EL (cell line): ENCODE measurements around the gene ZNF606.
A peak's percentile ranks its signal among the peaks of the same experiment; 100 is the strongest.
"Not testable (repeated sequence)": the region's sequence is repeated elsewhere in the genome, so short reads cannot be mapped to it uniquely, and the experiment has no call there.

Source experiments
- DNase-seq: peaks from one replicate; pipeline ENCODE4 v3.0.0-alpha.2; 2016

ZNF606 gene

DNA sequence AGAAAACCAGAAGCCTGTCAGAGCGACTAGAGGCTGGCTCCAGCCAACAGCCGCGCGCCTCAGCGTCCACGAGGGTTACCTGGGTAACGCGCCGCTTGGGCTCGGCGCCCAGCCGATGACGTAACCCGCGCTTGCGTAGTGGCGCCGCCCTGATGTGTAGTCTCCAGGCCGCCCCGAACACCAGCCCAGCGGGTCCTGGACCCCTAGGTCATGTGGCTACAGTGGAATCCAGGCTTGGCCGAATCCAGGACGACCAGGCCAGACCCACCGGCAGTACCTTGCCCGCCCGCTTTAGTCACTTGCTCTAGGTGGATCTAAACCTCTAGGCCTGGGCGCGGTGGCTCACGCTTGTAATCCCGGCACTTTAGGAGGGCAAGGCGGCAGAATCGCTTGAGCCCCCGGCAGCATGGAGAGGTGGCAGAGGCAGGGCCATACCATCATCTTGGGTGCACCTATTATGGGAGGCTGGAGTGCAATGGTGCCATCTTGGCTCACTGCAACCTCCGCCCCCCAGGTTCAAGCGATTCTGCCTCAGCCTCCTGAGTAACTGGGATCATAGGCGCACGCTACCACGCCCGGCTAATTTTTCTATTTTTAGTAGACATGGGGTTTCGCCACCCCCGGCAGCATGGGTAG, 7.2 kb upstream of the ZNF606 start:
- DNase-seq, result peak; percentile 80

DNA sequence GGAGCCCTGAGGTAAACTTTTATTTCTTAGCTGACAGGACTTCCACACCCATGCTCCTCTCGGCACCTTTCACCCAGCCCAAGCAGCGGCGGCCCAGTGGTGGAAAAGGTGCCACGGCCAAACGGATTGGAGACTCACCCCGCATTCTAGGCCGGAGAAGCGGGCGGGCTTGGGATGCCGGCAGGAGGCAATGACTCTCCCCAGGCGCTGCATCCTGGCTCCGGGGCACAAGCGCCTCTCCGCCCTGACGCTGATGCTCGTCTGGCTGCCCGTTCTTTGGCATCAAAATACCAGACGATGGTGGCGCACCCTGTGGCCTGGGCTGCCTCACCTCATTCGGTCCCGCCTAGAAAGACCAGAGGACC, 6.7 kb upstream of the ZNF606 start:
- DNase-seq, result no peak

- not testable (repeated sequence) for DNase-seq
These were observed 6.3 kb upstream of the ZNF606 start for GRCh38 chr19:58008877-58009276.

DNA sequence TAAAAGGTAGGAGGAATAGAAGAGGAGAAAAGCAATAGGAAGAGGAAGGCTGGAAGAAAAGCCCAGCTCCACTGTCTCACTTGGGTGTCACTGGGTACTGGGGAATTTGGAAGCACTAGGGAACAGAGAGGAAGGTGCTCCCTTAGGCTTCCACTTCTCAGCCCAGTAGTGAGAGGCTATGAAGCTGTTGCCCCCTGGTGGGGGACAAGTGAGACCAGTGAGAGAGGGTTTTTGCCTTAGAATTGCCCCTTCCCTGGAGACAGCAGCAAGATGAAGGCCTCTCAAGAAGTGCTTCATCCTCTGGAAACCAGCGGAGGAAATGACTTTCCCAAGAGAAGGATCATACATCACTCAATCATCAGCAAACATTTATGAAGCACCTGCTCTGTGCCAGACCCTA, 4.7 kb upstream of the ZNF606 start:
- DNase-seq, result no peak

- peak; percentile 45 for DNase-seq
These were observed 681 bp upstream of the ZNF606 start for GRCh38 chr19:58003174-58003828.

DNA sequence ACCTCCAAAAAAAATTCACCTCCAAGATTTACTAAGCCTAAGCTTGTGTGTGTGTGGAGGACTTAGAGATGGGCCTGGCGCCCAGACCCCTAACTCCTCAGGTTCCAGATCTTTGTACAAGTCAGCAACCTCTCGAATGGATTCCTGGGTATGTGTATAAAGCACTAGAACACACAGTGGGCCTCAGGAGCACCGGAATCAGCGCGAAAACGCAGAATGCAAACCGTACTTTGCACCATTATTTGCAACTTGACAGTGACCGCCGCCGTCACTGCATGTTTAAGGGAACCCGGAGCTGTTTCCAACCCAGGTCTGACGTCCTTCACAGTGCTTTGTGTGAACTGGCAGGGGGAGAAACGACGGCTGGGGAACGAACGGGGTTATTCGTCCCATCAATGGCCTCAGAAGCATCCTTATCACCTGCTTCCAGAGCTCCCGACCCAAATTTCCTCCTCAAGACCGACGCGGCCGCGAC, 688 bp downstream of the ZNF606 start:
- DNase-seq, result no peak

DNA sequence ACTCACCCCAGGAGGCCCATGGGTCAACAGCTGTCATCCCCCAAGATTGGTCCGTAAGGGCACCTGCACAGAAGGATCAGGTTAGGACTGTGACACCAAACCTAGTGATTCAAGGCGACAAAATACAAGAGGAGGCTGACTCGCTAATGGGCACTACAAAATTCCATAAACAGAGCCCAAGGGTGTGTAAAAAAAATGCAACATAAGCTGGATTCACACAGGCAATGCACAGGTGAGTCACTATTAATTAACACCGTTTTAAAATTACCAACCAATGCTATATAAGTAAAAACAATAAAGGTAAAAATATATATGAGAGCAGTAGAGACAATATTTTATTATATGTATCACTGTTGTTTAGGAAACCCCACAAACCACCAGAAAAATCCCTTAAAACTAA, 1.9 kb downstream of the ZNF606 start:
- no peak for DNase-seq

DNA sequence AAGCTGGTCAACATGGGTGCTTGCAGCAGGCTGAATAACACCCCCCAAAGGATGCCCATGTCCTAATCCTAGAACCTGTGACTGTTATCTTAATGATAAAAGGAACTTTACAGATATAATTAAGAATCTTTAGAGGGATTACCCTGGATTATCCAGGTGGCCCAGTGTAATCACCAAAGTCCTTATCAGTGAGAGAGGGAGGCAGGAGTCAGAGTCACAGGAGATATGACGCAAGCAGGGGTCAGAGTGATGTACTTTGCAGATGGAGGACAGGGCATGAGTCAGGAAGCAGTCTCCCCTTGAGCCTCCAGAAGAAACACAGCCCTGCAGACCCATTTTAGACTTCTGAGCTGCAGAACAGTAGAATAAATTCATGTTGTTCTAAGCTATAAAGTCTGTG, 9.8 kb downstream of the ZNF606 start:
- no peak for DNase-seq

DNA sequence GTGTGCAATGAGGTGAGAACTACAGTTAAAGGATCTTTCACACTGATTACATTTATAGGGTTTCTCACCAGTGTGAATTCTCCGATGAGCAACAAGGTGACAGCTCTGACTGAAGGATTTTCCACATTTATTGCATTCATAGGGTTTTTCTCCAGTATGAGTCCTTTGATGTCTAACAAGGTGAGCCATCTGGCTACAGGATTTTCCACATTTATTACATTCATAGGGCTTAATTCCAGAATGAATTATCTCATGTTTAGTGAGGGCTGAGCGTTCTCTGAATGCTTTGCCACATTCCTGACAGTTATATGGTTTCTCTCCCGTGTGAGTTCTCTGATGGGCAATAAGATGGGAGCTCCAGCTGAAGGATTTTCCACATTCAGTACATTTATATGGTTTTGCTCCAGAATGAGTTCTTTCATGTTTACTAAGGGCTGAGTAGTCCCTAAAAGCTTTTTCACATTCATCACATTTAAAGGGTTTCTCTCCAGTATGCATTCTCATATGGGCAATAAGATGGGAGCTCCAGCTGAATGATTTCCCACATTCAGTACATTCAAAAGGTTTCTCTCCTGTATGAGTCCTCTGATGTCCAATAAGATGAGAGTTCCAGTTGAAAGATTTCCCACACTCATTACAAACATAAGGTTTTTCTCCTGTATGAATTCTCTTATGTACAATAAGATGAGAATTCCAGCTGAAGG, 23.9 kb downstream of the ZNF606 start:
- DNase-seq, result no peak

DNA sequence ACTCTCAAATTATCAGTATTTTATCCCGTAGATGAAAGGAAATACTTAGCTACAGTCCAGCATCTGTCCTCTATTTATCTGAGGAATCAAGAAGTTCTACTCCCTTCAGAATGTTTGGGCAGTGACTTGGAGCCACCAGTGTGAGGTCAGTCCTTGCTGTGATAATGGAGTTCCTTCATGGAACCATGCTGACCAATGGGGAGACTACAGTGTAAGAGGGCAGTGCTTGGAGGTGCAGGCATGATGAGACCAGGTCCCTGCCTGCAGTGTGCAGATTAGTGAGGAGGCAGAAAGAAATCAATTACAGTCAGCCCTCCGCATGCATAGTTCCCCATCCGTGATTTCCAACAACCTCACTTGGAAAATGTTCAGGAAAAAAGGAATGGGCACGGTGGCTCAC, 28.2 kb downstream of the ZNF606 start, which contains the start of gene C19orf18:
TSS of gene C19orf18 (minus strand) at position 101 of the 400 bp plus-strand sequence. CDS start 102 bp downstream, outside the sequence.
- DNase-seq, result no peak

GRCh38 chr19:57964761-57965160, 37.9 kb downstream of the ZNF606 start:
- no peak for DNase-seq

- DNase-seq, result no peak
These were observed 40.8 kb downstream of the ZNF606 start for GRCh38 chr19:57961785-57962184.

- no peak for DNase-seq
These were observed 47.6 kb downstream of the ZNF606 start for GRCh38 chr19:57954996-57955395.

DNA sequence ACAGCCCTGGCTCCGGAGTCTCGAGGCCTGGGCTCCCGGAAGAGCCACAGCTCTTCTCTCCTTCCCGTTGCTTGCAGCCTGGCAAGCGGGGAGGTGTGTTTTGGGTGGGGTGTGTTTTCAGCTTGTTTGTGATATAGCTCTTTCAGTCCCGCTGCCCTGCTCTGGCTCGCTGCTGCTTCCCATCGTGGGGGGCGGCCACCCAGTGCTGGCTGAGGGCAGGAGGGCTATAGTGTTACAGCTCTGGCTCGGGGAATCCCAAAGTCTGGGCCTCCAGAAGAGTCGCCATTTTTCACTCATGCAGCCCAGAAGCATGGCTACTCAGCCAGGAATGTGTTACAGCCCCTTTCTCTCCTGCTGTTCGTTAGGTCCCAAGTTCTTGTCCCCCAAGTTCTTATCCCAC, 52.9 kb downstream of the ZNF606 start:
- DNase-seq, result no peak

- DNase-seq, result no peak
These were observed 53.3 kb downstream of the ZNF606 start for GRCh38 chr19:57949296-57949695.

GRCh38 chr19:57947419-57948134, 55.0 kb downstream of the ZNF606 start, which contains the start of gene ZNF256:
Gene ZNF256, minus strand, starts transcription at chr19:57947706. Its CDS starts 232 bp downstream, at chr19:57947474.
- DNase-seq, result peak; percentile 92

DNA sequence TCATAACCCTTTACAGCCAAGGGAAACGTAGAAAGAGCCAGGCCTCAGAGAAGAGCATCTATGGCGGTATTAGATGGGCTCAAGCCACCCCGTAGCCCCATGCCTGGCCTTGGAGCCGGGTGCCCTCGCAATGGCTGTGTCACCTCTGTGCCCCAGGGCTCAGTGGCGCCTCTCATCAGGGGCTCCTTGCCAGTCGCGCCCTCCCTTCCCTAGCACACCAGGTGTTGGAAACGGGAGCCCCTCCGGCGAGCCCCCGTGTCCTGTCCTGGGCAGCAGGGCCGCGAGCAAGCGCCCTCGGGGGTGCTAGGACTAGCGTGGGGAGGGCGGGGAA, 55.6 kb downstream of the ZNF606 start:
- DNase-seq, result peak; percentile 6

GRCh38 chr19:57946316-57946715, 56.3 kb downstream of the ZNF606 start:
- no peak for DNase-seq

DNA sequence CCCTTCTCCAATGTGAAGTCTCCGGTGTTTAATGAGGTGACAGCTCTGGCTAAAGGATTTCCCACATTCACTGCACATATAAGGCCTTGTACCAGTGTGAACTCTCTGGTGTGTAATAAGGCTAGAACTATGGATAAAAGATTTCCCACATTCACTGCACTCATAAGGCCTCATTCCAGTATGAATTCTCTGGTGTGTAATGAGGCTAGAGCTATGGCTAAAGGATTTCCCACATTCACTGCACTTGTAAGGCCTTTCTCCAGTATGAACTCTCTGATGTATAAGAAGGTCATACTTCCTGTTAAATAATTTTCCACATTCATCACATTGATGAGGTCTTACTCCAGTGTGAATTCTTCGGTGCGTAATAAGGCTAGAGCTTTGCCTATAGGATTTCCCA, 61.0 kb downstream of the ZNF606 start:
- DNase-seq, result no peak

- DNase-seq, result no peak
These were observed 66.9 kb downstream of the ZNF606 start for GRCh38 chr19:57935731-57936130.

DNA sequence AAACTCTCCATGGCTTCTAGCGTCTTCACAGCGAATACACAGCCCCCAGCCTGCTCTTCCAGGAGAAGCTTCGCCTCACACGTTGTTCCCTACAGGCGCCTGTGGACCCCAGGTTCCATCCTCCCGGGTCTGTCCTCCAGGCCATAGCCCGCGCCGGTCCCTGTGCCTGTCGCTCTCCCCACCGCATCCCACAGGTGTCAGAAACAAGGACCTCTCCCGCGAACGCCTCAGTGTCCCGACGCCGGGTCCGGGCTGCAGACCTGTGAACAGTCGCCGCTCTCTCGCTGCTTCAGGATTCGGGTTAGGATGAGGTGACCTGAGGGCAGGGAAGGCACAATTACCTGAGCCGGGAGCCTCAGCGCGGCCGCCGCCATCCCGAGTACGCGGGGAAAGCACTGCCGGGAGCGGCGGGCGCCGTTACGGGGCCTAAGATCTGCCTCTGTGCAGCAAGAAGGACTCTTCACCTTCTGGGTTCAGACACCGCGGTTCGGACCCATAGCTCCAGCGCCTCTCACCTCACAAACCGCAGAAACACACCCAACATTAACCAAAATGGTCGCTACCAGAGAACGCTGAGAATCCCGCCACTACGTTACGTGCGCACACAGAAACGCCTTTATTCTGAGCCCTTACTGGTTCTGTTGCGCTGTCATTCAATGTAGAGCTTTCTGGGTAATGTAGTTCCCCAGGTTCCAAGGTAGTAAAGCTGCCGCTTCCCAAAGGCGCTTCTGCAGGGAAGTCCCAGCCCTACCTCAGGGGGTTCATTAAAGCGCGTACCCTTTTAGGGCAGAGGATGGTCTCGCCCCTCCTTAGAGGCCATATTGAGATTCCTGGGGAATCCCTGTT, 67.6 kb downstream of the ZNF606 start, which contains the start of gene ZNF418:
TSS of gene ZNF418 (minus strand) at position 583 of the 846 bp plus-strand sequence. CDS start 1,580 bp downstream, outside the sequence.
- peak; percentile 49 for DNase-seq

DNA sequence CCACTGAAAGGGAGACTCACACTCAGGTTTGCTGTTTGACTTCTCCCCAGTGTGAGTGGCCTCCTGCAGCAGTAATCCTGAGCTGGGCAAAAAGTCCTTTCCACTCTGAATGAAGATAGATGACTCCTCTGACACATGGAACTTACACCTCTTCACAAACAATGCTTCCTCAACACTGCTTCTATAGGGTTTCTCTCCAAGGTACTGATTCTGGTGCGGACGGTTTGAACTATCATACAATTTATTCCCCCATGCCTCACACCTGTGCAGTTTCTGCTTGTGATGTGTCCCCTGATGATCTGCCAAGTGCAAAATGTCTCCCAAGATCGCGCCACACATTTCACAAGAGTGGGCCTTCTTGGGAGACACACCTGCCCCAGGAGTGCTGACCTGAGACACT, 75.0 kb downstream of the ZNF606 start:
- no peak for DNase-seq
